Esophagus (tissue), 2 donors: Measurements from ENCODE around the gene LCE5A. TPM values are rescaled to one million over a fixed set of nuclear protein-coding genes. Genes with fewer than 3 reads are reported as not detected.
"Not testable (repeated sequence)": the region's sequence is repeated elsewhere in the genome, so short reads cannot be mapped to it uniquely, and the experiment has no call there.

Source experiments
- H3K27ac ChIP-seq, 2 donors: one replicate each; pipeline ENCODE4 v1.5.1; 2013; ENCODE audit warnings: low read depth in 2 of 2, mild to moderate bottlenecking in 2 of 2, inconsistent platforms in 1 of 2, low read length in 1 of 2, moderate library complexity in 1 of 2
- H3K27me3 ChIP-seq, 2 donors: one replicate each; pipeline ENCODE4 v1.6.1; 2013; ENCODE audit warnings: low read length in 2 of 2, control low read depth in 1 of 2, mild to moderate bottlenecking in 1 of 2; ENCODE audit not compliant: insufficient read depth in 2 of 2, control insufficient read depth in 1 of 2
- H3K36me3 ChIP-seq, 2 donors: one replicate each; pipeline ENCODE4 v1.6.1; 2013; ENCODE audit warnings: low read length in 1 of 2; ENCODE audit not compliant: control insufficient read depth in 2 of 2, insufficient read depth in 2 of 2
- H3K4me1 ChIP-seq, 2 donors: one replicate each; pipeline ENCODE4 v1.6.1; 2013; ENCODE audit warnings: low read length in 1 of 2; ENCODE audit not compliant: control insufficient read depth in 2 of 2, insufficient read depth in 2 of 2
- H3K4me3 ChIP-seq, 2 donors: one replicate each; pipeline ENCODE4 v1.5.1; 2013; ENCODE audit warnings: low read length in 2 of 2, mild to moderate bottlenecking in 2 of 2, low read depth in 1 of 2, moderate library complexity in 1 of 2
- H3K9me3 ChIP-seq, 2 donors: one replicate each; pipeline ENCODE4 v1.6.1; 2013; ENCODE audit warnings: mild to moderate bottlenecking in 2 of 2, low read depth in 1 of 2, low read length in 1 of 2, moderate library complexity in 1 of 2; ENCODE audit not compliant: control insufficient read depth in 2 of 2, insufficient read depth in 1 of 2
- WGBS, 2 donors: extraction: QIAGEN DNeasy Blood & Tissue Kit; methylation state at CpG; one replicate each; pipeline ENCODE4 v1.1.7; 2013; 5-methylcytosine and 5-hydroxymethylcytosine counted together
- polyA plus RNA-seq, 2 donors: library from polyadenylated mRNA; stranded (reverse); fragments of 200-250 nt; gene quantifications; one replicate each; pipeline ENCODE4 v1.2.3, GENCODE V29; 2013
- donor health status: healthy with polysubstance abuse.
- donor health status: Bipolar disorder and iron deficiency.

Gene LCE5A
- polyA plus RNA-seq, 2 donors, result 0.18 TPM; not detected in 1

- no peak overlapping the region for H3K4me3 ChIP-seq
- H3K36me3 ChIP-seq, result no peaks in the 10 kb centered on the region
- 28 to 33% methylated on average over 4 of the region's 4 CpGs for whole genome bisulfite sequencing, 2 donors
- no peaks in the 10 kb centered on the region for H3K4me1 ChIP-seq
- H3K27ac ChIP-seq, result no peak overlapping the region
- no peaks in the 10 kb centered on the region for H3K9me3 ChIP-seq
- H3K27me3 ChIP-seq, result no peaks in the 10 kb centered on the region
Measured at GRCh38 chr1:152537496-152537895, 26.9 kb downstream of the LCE5A start.

- Histone ChIP-seq H3K27ac (no peak overlapping the region), H3K9me3 (no peaks in the 10 kb centered on the region), H3K27me3 (no peaks in the 10 kb centered on the region), H3K4me3 (no peak overlapping the region), H3K36me3 (no peaks in the 10 kb centered on the region), H3K4me1 (no peaks in the 10 kb centered on the region)
- WGBS, 2 donors, result 57 to 58% methylated on average over 2 of the region's 2 CpGs
Measured at GRCh38 chr1:152539901-152540300, 29.3 kb downstream of the LCE5A start.

GRCh38 chr1:152543820-152544219 lies 33.2 kb downstream of the LCE5A start:
- WGBS, 2 donors, result 32 to 46% methylated on average over 4 of the region's 4 CpGs
- no peaks in the 10 kb centered on the region for H3K4me1 ChIP-seq
- no peak overlapping the region for H3K27ac ChIP-seq
- H3K27me3 ChIP-seq, result no peaks in the 10 kb centered on the region
- no peak overlapping the region for H3K4me3 ChIP-seq
- peaks cover 0 to 2% of the 10 kb centered on the region in 2 donors for H3K9me3 ChIP-seq
- no peaks in the 10 kb centered on the region for H3K36me3 ChIP-seq

- no peaks in the 10 kb centered on the region for H3K27me3 ChIP-seq
- H3K4me1 ChIP-seq, result no peaks in the 10 kb centered on the region
- WGBS, 2 donors, result 24 to 61% methylated on average over 1 of the region's 1 CpG
- no peaks in the 10 kb centered on the region for H3K36me3 ChIP-seq
- peaks cover 0 to 2% of the 10 kb centered on the region in 2 donors for H3K9me3 ChIP-seq
- no peak overlapping the region for H3K4me3 ChIP-seq
- H3K27ac ChIP-seq, result no peak overlapping the region
Measured at GRCh38 chr1:152546704-152547103, 36.1 kb downstream of the LCE5A start.

- H3K4me3 ChIP-seq, H3K9me3 ChIP-seq, H3K36me3 ChIP-seq, H3K27me3 ChIP-seq, H3K4me1 ChIP-seq, H3K27ac ChIP-seq: not testable (repeated sequence)
- WGBS, 2 donors, result no CpG with 5 or more reads among the region's 1 CpG
Measured at GRCh38 chr1:152548358-152548757, 37.8 kb downstream of the LCE5A start.

Other genes starting within 250 kb of the LCE5A start
- gene FLG, start 185.6 kb upstream of the LCE5A start, polyA plus RNA-seq, result 10 to 100 TPM in 1 of 2 donors, 1 to 10 TPM in 1; 1.8 to 34.7 TPM
- under 1 TPM; 0.04 to 0.10 TPM for gene FLG2, start 150.8 kb upstream of the LCE5A start, polyA plus RNA-seq
- gene CRNN, start 96.5 kb upstream of the LCE5A start, polyA plus RNA-seq, result 1,000 to 10,000 TPM; 4,198 to 5,125 TPM
- gene CRCT1, start 3.7 kb downstream of the LCE5A start, polyA plus RNA-seq, result 1,000 to 10,000 TPM in 1 of 2 donors, 100 to 1,000 TPM in 1; 659 to 3,090 TPM
- gene LCE3E, start 56.0 kb downstream of the LCE5A start, polyA plus RNA-seq, result 100 to 1,000 TPM in 1 of 2 donors, 1 to 10 TPM in 1; 5.0 to 110 TPM
- 100 to 1,000 TPM in 1 of 2 donors, 1 to 10 TPM in 1; 3.6 to 546 TPM for gene LCE3D, start 69.7 kb downstream of the LCE5A start, polyA plus RNA-seq
- gene LCE3C, start 89.4 kb downstream of the LCE5A start, polyA plus RNA-seq, result not detected
- not detected for gene LCE3B, start 103.0 kb downstream of the LCE5A start, polyA plus RNA-seq
- gene LCE3A, start 112.3 kb downstream of the LCE5A start, polyA plus RNA-seq, result not detected
- gene LCE2D, start 152.6 kb downstream of the LCE5A start, polyA plus RNA-seq, result not detected
- not detected for gene LCE2C, start 164.5 kb downstream of the LCE5A start, polyA plus RNA-seq
- gene LCE2B, start 175.3 kb downstream of the LCE5A start, polyA plus RNA-seq, result not detected
- not detected for gene LCE2A, start 187.5 kb downstream of the LCE5A start, polyA plus RNA-seq
- not detected for gene LCE4A, start 197.4 kb downstream of the LCE5A start, polyA plus RNA-seq
- gene KPRP, start 247.2 kb downstream of the LCE5A start, polyA plus RNA-seq, result 10 to 100 TPM in 1 of 2 donors, under 1 TPM in 1; 0.44 to 23.9 TPM